Astrocyte of the spinal cord (primary cell): ENCODE measurements around the gene RGS6.

Experiments used
- DNase-seq: peaks from one replicate; pipeline ENCODE4 v3.0.0; 2011; ENCODE audit warnings: low read depth, low spot score
- H3K4me3 ChIP-seq: 2 replicates; pipeline ENCODE4 v1.5.1; 2011; ENCODE audit warnings: low read depth, mild to moderate bottlenecking, low read length, moderate library complexity
- CTCF ChIP-seq: IDR thresholded peaks from 2 replicates; pipeline ENCODE4 v1.5.1; 2012; ENCODE audit warnings: low read depth, mild to moderate bottlenecking, low read length, inconsistent platforms
- in situ Hi-C: cut with HindIII; loops from 2 replicates; pipeline ENCODE4 v1.10.0; 2017; ENCODE audit warnings: low sequenced_read_pairs

Gene RGS6

GRCh38 chr14:72416081-72416849 lies 484.0 kb downstream of the RGS6 start:
- DNase-seq: no peak
- no peak overlapping the region for H3K4me3 ChIP-seq
- no peak for TF ChIP-seq CTCF
- in situ Hi-C loops: no loop called here

GRCh38 chr14:72416892-72417291 lies 484.7 kb downstream of the RGS6 start:
- TF ChIP-seq CTCF: no peak
- no peak for DNase-seq
- in situ Hi-C loops: no loop called here
- no peak overlapping the region for H3K4me3 ChIP-seq

- DNase-seq: no peak
- in situ Hi-C loops: no loop called here
- no peak for TF ChIP-seq CTCF
- H3K4me3 ChIP-seq: no peak overlapping the region
Observed at GRCh38 chr14:72418806-72419205, 486.6 kb downstream of the RGS6 start.

- no peak overlapping the region for H3K4me3 ChIP-seq
- in situ Hi-C loops: no loop called here
- TF ChIP-seq CTCF: no peak
- no peak for DNase-seq
Observed at GRCh38 chr14:72419226-72419775, 487.1 kb downstream of the RGS6 start.

GRCh38 chr14:72420749-72421474 lies 488.7 kb downstream of the RGS6 start:
- in situ Hi-C loops: no loop called here
- peak; percentile 97 for TF ChIP-seq CTCF
- DNase-seq: peak; percentile 66
- no peak overlapping the region for H3K4me3 ChIP-seq

- no peak overlapping the region for H3K4me3 ChIP-seq
- TF ChIP-seq CTCF: no peak
- in situ Hi-C loops: no loop called here
- no peak for DNase-seq
Observed at GRCh38 chr14:72423957-72424356, 491.7 kb downstream of the RGS6 start.
